ENCODE measurements around the gene MVP.
"Not testable (repeated sequence)": the region's sequence is repeated elsewhere in the genome, so short reads cannot be mapped to it uniquely, and the experiment has no call there.

MVP gene

GRCh38 chr16:29820271-29820701, at the start of gene MVP:
Gene MVP (plus strand): TSS chr16:29820462. CDS start chr16:29830550, 10,088 bp downstream.
- peak; percentile 81 to 90 (median 82) for DNase-seq

GRCh38 chr16:29772330-29772729, 47.9 kb upstream of the MVP start:
- DNase-seq, result not testable (repeated sequence)

- no peak for DNase-seq
These were observed 45.5 kb upstream of the MVP start for GRCh38 chr16:29774730-29775129.

- no peak for DNase-seq
These were observed 44.4 kb upstream of the MVP start for GRCh38 chr16:29775742-29776408.

- DNase-seq, result no peak
These were observed 42.5 kb upstream of the MVP start, which contains the start of gene ZG16 for GRCh38 chr16:29777576-29778350. Gene ZG16 (plus strand): TSS chr16:29778256. CDS start chr16:29779267, 1,011 bp downstream.

GRCh38 chr16:29779474-29779873, 40.8 kb upstream of the MVP start:
- DNase-seq, result no peak

- not testable (repeated sequence) for DNase-seq
These were observed 36.9 kb upstream of the MVP start for GRCh38 chr16:29783094-29783953.

- DNase-seq, result no peak
These were observed 36.1 kb upstream of the MVP start for GRCh38 chr16:29784157-29784556.

- peak; percentile 76 to 88 (median 82) for DNase-seq
These were observed 35.3 kb upstream of the MVP start for GRCh38 chr16:29784901-29785500.

- not testable (repeated sequence) for DNase-seq
These were observed 33.1 kb upstream of the MVP start for GRCh38 chr16:29787155-29787554.

- peak in 1 of 3 donors; percentile 17 for DNase-seq
These were observed 30.5 kb upstream of the MVP start for GRCh38 chr16:29789775-29790182.

- DNase-seq, result peak; percentile 100
These were observed 29.9 kb upstream of the MVP start, which contains the start of gene KIF22 for GRCh38 chr16:29790183-29790948. Gene KIF22 (plus strand): TSS chr16:29790751. CDS start chr16:29790760, 9 bp downstream.

GRCh38 chr16:29790949-29791844, 29.1 kb upstream of the MVP start:
- DNase-seq, result no peak

- DNase-seq, result no peak
These were observed 28.1 kb upstream of the MVP start for GRCh38 chr16:29791845-29792807.

- not testable (repeated sequence) for DNase-seq
These were observed 27.1 kb upstream of the MVP start for GRCh38 chr16:29793153-29793552.

GRCh38 chr16:29794231-29794710, 26.0 kb upstream of the MVP start:
- no peak for DNase-seq

- DNase-seq, result no peak
These were observed 17.8 kb upstream of the MVP start for GRCh38 chr16:29802416-29802935.

GRCh38 chr16:29804020-29804419, 16.2 kb upstream of the MVP start:
- no peak for DNase-seq
